ENCODE results near the gene PDZD4.
A peak's percentile ranks its signal among the peaks of the same experiment; 100 is the strongest.
"Not testable (repeated sequence)": the region's sequence is repeated elsewhere in the genome, so short reads cannot be mapped to it uniquely, and the experiment has no call there.

The PDZD4 gene

DNA sequence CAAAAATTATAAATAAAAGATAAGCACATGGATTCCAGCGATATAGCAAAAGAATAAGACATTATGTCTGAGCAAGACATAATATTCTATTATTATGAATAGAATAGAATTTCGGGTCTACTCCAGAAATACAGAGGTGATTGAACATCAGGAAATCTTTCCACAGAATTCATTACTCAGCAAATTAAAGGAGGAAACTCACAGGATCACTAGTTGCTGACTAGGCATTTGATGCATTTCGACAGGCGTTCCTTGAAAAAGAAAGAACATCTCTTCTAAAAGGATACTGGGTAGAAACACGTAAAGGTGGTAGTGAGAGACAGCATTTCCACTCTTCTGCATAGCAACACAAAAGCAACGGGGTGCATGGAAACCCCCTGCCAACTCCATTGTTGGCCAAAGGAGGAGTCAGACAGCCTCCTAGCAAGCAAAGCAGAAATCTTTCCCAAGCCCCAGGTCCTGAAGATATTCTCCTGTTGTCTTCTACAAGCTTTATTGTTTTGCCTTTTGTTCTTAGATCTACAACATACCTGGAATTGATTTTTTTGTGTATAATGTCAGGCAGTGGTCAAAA is 14.3 kb upstream of the PDZD4 start:
- no peak for DNase-seq

DNA sequence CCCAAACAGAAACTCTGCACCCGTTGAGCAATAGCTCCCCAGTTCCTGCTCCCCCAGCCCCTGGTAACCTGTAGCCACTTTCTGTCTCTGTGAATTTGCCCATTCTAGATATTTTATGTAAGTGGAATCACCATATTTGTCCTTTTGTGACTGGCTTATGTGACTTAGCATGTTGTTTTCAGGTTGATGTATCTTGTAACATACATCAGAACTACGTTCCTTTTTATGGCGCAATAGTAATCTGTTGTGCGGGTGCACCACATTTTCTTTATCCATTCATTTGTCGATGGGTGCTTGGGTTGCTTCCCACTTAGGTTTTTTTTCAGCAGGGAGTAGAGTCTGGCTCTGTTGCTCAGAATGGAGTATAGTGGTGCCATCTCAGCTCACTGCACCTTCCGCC is 6.6 kb upstream of the PDZD4 start:
- no peak for DNase-seq

DNA sequence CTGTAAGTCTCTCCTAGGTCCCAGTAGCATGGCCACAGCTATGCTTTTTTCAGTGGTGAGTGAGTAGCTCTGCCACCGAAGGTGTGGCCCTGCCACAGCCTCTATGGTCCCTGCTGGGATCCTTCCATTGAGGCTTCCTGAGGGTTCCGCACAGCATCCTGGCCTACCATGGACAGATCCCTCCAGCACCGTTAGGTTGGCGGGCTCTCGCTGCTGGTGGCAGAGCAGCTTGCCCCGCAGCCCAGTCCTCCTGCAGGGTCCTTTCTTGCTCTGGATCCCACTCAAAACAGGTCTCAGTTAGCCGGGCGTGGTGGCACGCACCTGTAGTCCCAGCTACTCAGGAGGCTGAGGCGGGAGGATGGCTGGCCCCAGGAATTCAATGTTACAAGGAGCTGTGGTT is 2.4 kb upstream of the PDZD4 start:
- DNase-seq: no peak

- DNase-seq: no peak
Measured at GRCh38 chrX:153831429-153832150, 1.2 kb upstream of the PDZD4 start.

DNA sequence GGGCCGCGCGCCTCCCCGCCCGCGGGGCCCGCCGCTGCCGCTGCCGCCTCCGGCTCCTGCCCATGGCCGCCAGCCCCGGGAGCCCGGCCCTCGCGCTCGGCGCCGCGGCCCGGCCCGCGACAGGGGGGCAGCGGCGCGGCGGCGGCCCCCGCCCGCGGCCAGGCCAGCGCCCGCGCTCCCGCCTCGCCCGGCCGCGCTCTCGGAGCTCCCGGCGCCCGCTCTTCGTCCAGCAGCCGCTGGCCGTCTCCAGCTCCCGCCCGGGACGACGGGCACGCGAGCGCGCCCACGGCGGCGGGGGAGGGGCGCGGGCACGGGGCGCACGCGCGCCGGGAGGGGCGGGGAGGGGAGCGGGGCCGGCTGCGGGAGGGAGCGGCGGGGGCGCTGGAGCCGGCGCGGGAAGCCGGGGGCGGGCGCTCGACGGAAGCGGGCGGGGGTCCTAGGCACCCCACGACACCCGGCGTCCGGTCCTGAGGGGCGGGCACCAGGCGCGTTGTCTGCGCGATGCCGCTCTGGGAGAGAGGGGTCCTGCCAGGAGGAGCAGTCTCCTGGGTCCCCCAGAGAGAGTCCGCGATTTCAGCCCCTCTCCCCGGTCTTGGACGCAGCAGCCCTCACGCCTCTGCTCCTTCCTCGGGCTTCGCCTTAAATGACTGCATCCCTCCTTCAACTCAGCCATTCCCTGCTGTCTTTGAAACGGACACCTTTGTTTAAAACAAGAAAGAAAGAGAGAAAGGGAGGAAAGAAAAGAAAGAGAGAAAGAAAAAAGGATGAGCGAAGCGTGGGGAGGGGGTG is 490 bp upstream of the PDZD4 start:
- peak in 2 of 56 donors; percentile 7 for DNase-seq

DNA sequence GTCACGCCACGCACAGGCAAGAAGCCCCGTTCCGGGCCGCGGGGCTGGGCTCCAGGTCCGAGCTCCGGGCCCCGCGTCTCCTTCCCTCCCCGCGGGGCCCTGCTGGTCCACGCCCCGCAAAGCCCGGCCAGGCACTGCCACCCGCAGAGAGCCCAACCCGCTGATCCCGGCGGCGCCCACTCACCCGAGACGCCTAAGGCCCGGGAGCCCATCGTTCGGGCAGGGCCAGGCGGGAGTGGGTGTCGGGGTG is 870 bp downstream of the PDZD4 start:
- DNase-seq: no peak

DNA sequence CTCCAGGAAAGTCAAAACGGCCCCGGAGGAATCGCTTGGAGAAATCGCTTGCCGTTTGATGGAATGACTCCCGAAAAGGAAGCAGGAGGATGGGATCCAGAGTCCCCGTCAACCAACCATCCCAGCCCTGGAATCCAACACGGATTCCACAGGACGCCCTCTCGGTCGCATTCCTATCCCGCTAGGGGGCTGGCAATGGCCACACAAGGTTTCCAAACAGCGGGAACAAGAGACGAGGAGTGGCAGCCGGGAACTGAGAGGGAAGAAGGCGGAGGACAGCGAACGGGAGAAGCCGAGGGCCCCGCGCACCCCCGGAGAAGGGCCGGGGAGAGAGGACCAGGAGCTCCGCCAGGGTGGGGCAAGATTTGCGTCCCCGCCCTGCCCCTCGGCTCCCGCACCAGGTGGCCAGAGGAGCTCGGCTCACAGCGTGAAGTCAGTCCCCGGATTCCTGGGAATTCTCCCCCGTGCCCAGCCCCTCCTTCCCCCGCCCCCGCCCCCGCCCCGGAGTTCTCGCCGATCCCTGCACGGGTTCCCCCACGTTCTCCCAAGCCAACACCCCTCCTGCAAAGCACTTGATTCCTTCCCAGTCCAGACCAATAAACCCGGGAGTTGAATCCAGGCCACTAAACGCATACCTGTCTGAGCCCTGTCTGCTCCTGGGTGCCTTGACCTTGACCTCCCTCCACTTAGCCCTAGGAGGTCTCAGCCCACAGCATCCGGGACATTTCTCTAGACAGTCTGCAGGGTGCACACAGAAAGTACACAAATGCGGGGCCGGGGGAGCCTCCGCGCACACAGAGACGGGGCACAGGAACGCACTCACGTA is 1.4 kb downstream of the PDZD4 start:
- peak in 2 of 56 donors; percentile 17 to 24 for DNase-seq

DNA sequence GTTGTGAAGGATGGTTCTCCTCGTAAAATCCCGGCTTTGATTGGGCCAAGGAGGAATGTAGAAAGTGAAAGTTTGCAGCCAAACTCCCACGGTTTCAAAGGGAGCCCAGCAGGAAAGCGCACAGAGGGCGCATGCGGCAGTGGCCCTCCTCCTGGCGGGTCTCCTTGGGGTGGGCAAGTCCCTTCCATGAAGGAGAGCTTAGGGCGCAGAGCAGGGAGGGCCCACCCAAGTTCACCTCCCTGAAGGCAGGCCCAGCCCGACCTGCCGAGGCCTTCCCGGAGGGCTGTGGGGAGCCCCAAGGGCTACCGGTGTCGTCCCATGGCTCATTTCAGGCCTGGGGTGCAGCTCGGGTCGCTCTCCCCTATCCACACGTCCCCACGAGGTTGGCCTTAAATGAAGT is 2.0 kb downstream of the PDZD4 start:
- no peak for DNase-seq

DNA sequence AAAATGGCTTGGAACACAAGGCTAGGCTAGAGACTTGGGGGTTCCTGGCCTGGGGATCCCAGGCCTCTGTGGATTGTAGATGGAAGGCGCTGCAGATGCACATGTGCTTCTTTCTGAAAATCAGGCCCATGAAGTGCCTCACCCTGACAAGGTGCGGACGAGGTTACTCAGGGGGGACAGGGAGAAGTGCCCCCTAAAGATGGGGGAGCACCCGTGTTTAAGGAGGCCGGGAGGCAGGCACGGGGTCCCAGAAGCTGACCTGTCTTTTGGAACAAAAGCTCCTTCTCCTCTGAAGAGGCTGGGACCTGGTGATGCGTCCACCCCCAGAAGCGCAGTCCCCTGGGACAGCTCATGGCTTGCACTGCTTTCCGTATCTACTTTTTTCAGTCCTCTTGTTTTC is 2.4 kb downstream of the PDZD4 start:
- no peak for DNase-seq

- DNase-seq: no peak
Measured at GRCh38 chrX:153827016-153827415, 3.3 kb downstream of the PDZD4 start.

DNA sequence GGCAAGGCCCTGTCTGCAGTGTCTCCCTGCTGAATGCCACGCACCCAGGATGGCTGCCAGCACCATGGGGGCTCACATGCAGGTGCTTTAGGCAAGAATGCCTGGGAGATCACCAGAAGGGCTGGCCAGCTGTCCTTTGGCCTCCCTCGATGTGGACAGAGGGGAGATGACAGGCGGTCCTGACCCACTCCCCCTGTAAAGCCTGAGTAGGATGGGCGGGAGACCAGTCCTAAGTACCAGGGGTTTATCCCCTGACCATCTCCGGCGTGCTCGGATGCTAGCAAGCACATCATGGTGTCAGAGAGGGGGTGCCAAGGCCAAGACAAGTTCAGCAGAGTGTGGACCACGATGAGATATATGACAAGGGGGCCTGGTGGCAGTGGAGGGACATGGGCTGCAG is 5.3 kb downstream of the PDZD4 start:
- no peak for DNase-seq

DNA sequence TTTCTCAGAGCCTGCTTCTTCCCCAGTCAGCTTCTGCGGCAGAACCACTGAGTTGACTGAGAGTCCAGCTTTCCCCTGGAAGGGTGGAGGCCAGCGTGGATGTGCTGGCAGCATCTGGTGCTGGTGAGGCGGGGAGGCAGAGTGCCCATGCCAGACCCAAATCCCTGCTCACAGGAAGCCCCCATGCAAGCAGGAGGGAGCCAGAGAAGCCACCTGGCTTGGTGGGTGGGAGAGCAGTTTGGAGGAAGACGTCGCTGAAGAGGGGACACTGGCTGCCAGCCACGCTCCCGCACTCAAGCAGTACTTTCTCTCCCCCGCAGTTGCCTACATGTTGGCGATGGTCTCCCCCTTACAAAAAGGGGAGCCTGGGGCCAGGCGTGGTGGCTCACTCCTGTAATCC is 6.0 kb downstream of the PDZD4 start:
- DNase-seq: no peak

DNA sequence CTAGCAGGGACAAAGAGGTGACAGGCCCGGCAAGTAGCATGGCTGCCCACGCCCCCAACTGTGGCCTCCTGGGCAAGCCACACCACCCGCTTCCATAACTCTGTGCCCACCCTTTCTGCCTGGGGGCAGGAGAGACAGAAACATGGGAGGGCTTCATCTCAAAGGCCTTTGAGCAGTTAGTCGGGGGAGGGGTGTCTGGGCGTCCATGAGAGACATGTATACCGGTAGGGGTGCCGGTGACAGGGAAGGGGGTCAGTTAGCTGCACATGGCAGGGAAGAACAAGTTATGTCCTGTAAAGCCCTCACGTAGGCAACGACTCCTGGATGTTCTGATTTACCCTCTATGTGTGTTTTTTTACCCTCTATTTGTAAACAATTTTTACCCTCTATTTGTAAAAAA is 9.3 kb downstream of the PDZD4 start:
- no peak for DNase-seq

GRCh38 chrX:153820601-153821000 is 9.7 kb downstream of the PDZD4 start:
- no peak for DNase-seq

GRCh38 chrX:153819384-153820040 is 10.8 kb downstream of the PDZD4 start:
- peak in 2 of 56 donors; percentile 14 to 15 for DNase-seq

DNA sequence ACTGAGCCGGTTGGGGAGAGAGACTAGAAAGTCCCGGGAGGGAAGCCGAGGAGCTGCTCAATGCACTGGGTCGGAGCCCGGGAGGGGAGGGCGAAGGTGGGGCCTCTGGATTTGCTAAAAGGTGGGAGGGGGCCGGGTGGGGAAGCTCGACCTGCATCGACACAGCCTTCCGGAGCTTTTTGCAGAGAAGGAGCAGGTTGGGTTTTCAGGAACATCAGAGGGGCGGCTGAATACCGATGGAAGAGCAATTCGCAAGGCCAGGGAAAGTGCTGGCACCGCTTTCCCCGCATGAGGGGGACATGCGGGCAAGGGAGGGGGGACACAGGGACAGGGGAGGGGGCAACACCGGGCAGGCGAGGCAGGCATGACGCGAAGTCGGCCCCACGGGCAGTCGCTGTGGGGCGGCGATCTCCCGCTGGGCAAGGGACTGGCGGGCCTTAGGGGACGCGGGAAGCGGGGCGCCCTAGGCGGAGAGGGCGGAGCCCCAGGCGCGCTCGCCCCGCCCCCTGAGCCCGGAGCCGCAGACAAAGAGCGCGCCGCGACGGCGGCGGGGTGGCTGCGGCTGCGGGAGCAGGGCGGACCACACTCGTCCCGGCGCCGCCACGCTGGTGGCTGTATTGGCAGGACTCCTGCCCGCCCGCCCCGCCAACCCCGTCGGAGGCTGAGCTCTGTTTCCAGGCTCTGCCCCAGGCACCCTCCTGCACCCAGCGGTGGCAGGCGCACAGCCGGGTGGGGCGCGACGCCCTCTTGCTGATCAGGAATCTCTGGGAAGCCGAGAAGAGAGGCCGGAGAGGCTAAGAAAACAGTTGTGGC is 11.6 kb downstream of the PDZD4 start:
- DNase-seq: peak in 6 of 56 donors; percentile 9 to 46 (median 19)

DNA sequence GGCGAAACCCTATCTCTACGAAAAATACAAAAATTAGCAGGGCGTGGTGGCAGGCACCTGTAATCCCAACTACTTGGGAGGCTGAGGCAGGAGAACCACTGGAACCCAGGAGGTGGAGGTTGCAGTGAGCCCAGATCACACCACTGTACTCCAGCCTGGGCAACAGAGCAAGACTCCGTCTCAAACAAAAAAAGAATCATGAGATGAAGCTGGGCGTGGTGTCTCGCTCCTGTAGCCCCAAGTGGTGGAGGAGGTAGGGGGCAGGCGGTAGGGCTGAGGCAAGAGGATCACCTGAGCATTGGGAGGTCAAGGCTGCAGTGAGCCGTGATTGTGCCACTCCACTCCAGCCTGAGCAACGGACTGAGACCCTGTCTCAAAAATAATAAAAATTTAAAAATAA is 12.3 kb downstream of the PDZD4 start:
- DNase-seq: not testable (repeated sequence)

DNA sequence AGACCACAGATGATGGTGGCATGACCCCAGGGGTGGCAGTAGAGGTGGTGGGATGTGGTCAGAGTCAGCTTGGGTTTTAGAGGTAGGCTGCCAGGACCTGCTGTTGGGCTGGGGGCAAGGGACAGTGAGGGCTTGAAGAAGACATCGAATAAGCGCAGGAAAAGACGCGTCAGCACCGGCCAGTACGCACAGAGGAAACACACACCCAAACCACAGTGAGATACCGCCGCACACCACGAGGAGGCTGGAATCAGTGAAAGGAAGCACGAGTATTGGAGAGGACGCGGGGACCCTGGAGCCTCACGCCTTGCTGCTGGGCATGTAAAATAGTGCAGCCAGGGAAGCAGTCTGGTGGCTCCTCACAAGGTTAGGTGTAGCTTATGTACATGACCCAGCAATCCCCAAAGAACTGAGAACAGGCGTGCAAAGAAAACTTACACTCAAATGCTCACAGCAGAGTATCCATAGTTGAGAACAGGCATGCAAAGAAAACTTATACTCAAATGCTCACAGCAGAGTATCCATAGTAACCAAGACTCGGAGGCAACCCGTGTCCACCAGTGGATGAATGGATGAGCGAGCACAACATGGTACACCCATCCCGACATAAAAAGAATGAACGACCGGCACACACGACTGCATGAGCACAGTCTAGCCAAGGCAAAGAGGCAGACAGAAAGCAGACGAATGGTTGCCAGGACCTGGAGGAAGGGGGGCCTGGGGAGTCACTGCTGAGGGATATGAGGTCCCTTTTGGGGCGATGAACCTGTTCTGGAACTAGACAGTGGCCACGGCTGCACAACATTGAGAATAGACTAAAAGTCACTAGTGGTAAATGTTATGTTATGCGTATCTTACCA is 13.3 kb downstream of the PDZD4 start:
- no peak for DNase-seq

DNA sequence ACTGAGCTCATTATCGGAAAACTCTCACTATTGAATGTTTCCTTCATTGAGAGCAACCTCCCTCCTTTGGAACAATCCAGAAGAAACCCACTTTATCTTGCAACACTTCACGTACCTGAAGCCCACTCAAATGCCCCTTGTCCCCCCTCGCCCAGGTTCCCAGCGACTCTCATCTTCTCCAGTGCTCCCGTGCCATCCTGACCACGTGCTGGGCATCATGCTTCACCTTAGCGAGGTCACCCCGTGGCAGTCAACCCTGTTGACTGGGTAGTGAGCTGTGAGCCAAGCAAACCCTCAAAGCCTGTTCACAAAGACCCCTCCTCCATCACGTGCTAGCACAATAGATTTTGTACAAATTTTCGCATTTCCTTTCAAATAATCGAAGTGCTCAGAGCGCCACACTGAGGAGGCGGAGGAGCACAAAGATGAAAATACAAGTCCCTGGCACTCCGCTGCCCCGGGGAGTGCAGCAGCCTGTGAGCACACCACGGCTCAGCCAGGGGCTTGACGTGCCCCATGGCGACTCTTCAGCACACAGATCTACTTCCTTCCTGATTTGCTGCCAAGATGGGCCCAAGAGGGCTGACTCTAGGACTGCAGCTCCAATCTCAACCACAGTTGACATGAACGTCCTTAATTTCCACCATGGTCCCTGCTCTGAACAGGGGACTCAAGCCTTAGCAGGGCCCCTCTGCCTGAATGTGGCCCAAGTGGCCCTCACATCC is 15.6 kb downstream of the PDZD4 start:
- no peak for DNase-seq
